Inflammatory macrophage treated with lipopolysaccharide for 4 hours (primary cell): ENCODE results near the gene ROPN1B.
"Not testable (repeated sequence)": the region's sequence is repeated elsewhere in the genome, so short reads cannot be mapped to it uniquely, and the experiment has no call there.

Experiments used
- DNase-seq: peaks from one replicate; pipeline ENCODE4 v3.0.0-alpha.2; 2020

Gene ROPN1B

DNA sequence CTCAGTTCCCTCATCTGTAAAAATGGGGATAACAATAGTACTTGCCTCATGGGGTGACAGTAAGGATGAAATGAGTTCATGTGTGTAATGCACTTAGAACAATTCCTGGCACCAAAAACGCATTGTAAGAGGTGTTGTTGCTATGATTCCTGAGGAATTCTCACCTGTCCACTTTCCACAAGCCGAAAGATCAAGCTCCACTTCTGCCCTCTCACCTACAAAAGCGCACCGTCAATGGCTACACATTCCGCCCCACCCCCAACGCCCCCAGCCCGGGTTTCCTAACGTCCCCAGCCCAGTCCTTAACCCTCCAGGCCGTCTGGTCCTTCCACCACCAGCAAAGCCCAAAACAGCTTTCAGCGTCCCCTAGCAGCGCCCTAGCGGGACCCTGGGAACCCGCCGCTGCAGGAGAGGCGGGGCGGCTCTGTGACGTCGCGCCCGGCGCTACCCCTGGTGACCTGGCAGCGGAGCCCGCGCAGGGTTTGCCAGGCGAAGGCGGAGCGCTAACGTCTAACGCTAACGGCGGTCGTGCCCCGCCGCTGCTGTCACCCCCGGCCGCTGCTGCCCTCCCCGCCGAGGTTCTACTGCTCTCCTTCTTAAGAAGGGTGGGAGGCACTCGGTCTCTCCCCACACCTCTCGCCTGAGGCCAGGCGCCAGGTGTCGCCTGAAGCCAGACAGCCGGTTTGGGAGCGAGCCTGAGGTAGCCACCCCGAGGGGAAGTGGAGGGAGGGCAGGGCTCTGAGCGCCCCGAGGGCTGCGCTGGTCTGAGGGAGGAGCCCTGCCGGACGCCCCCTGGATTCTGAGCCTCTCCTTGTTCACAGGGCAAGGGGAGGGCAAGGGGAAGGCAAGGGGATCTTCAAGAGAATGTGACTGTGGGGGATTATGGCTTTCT, at the start of gene ROPN1B:
Gene ROPN1B, plus strand, starts transcription at position 478 of the 892 bp plus-strand sequence. CDS start 2,877 bp downstream, outside the sequence.
- DNase-seq, result not testable (repeated sequence)

DNA sequence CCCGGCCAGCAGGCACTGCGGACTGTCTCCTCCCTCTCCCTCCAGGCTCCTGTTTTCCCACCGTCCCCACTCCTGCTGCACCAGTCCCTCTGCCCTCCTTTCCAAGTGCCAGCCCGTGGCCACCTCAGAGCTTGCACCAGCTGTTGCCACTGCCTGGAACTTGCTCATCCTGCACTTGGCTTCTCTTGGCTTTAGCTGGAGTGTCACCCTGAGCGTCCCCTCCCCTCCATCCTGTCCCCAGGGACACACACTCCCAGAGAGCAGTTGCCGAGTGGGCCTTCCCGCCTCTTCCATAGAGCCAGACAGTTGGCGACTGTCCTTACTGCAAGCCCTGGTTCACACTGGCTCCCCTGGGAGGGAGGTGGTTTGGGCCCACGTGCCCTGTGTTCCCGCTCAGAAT, 48.8 kb upstream of the ROPN1B start:
- not testable (repeated sequence) for DNase-seq

DNA sequence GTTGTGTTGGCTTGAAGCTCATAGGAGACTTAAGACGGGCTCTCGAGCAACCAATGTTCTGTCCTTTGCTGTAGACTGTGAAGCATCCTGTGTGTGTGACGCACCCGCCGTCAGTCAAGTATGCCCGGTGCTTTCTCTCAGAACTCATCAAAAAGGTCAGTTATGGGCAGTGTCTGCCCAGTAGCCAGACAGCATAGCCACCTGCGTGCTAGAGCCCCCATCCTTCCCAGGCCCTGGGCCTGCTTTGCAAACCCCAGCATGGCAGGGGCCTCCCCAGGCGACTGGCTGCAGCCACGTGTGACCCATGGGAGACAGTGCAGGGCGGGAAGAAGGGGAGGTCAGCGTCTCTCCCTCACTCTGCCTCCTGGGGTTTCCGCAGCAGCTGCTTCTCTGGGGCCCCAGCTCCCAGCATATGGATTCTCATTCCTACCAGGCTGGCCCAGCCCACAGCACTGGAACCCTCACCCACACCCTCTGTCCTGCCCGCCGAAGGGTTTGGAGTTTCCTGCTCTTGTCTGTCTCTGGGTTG, 48.2 kb upstream of the ROPN1B start:
- DNase-seq, result not testable (repeated sequence)

DNA sequence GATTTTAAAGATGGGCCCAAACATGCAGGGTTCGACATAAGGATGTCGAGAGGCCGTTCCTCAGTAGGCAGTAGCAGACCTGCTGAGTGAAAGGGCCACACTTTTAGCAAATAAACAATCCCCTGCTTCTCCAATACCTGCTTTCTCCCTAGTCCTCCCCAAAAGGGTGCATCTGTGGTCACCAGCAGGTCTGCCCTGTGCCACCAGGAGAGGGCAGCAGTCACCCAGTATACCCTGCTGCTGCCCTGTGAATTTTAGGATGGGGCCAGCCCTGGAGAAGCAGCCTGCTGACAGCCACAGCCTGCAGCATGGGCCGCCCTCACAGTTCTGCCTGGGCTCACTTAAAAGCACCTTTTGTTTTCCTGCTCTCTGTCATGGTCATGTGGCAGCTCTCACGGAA, 47.3 kb upstream of the ROPN1B start:
- DNase-seq, result peak; percentile 24

DNA sequence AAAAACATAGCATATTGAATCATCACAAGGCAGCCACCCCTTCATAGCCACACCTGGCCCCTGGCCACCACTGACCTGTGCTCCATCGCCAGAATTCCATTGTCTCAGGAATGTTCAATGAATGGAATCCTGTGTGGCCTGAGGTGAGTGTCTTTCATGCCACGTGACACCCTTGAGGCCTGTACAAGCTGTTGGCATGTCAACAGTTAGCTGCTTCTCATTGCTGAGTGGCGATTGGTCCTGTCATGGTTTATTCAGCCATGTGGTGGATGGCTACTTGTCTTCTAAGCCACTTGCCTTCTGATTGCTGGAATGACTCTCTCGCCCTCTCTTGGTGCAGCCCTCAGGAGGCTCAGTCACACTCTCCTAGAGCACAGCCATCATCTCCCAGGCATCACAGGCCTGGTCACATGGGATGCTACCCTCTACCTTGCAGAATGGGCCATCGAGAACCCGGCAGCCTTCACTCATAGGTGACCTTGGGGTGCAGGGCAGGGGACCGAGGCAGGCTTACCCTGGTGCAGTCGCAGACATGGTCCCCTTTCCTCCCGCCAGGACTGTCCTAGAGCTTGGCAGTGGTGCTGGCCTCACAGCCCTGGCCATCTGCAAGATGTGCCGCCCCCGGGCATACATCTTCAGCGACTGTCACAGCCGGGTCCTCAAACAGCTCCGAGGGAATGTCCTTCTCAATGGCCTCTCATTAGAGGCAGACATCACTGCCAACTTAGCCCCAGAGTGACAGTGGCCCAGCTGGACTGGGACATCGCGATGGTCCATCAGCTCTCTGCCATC, 45.5 kb upstream of the ROPN1B start:
- DNase-seq, result not testable (repeated sequence)

DNA sequence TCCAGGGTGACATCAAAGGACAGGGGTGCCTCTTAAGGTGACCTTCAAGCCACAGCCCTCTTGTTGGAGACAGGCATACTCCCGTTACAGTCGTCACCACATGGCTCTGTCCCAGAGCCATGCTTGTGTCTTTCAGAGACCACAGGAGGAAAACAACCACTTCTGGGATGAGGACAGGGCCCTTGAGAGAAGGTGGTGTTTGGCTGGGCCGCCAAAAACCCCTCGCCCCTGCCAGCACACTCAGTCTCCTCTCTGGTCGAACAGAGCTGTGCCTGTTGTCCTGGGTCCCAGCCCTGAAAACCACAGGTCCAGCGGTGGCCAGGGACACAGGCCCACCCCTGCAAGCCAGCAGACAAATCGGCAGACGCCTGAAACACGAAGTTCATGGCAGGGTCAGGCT, 44.7 kb upstream of the ROPN1B start:
- DNase-seq, result not testable (repeated sequence)

DNA sequence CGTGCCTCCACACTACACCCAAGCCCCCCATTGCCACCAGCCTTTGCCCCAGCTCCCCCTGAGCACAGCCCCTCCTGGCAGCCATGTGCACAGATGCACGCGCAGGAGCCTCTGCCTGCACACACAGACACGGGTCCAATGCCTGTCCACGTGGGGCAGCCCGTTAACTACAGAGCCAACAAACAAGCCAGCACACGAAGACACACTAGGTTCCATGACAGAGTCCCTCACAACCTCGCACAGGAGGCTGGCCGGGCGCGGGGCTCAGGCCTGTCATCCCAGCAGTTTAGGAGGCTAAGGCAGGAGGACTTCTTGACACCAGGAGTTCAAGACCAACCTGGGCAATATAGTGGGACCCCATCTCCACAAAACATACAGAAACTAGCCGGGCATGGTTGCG, 43.3 kb upstream of the ROPN1B start:
- not testable (repeated sequence) for DNase-seq

DNA sequence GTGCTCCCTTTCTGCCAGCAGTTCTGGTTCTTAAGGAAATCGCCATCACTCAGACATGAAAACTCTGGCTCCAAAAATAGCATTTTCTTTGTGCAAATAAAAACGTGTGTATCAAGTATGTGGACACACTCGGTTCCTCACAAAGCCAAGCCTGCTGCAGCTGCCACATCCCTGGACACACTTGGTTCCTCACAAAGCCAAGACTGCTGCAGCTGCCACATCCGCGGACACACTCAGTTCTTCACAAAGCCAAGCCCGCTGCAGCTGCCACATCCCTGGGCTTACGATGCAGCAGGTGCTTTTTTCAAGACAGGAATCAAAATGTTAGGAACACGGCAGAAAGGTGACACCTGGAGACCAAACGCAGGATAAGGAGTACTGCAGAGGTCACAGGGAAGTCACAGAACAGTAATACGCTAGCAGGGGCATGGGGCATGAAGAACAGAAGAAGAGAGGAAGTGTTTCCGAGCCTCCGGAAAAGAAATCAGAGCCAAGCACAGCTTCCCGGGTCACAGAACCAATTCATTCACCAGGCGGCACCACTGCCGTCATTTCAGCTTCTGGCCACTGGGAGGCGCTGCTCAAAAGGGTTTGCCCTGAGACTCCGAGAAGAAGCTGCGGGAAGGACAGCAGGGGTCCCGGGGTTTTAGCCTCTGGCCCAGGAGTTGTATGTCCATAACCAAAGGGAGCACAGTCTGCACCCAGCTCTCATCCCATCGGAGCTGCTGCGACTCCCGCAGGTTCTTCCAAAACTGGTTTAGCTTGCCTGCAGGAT, 40.0 kb upstream of the ROPN1B start:
- DNase-seq, result peak; percentile 16

DNA sequence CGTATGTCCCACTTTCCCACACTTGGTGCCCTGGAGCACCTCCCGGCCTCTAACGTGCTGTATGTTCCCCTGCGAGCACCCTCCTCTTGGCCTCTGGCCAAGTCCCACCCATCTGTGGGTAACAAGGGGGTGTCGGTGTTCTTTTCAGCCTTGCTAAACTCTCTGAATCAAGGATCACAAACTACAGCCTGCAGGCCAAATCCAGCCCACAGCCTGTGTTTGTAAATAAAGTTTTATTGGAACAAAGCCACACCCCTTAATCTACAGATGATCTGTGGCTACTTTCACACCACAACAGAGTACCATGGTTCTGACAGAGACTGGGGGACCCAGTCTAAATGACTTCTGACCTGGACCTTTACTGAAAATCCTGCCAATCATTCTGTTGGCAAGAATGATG, 39.2 kb upstream of the ROPN1B start:
- DNase-seq, result not testable (repeated sequence)

DNA sequence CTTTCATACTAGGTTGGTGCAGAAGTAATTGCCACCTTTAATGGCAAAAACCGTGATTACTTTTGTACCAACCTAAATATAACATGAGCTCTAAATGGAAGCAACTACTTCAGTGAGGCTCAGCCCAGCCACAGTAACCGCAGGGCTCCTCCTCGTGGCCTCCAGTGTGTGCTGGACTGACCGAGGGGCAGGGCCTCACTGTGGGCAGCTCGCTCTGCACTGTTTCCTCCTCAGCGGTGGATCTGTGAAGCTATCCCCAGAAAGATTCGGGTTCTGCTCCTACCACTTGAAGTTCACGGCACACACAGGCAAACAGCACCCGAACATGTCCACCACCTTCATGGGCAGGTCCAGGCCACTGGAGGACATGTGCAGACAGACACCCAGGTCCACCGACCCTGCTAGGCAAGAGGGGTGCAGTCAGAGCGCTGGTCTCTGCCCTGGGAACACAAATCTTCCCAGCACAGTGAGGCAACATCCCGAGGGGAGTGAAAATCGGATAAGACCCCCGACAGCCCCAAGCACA, 37.6 kb upstream of the ROPN1B start:
- not testable (repeated sequence) for DNase-seq

DNA sequence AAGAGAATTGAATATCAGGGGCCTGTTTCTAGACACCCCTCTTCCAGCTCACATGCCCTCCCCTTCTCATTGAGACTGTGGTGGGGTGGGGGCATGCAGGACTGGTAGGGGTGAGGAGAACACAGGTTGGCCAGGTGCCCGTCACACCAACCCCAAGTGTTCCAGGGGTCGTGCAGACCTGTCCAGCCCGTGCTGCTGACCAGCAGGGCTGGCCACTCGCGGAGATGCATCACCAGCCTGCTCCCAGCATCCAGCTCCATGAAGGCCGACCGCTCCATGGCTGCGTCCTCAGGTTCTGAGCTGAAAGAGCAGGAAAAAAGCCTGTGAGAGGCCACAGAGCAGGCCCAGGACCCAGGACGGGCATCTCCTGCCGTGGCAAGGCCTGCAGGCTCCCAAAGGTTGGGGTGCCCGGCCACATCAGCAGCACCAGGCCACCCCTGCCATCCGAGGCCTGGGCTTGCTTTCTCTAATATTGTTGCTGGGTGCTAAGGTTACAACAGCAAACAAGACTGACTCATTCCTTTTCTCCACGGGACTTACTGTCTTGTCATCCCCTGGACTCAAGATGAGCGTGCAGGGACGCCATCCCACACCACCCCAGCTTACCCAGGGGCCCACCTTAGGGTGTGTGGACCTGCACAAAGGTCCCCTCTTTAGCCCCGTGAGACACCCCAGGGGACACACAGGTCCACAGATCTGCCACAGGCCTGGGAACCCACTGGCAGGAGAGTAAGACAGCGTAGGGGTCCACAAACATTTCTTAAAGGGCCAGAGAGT, 35.4 kb upstream of the ROPN1B start:
- DNase-seq, result not testable (repeated sequence)

DNA sequence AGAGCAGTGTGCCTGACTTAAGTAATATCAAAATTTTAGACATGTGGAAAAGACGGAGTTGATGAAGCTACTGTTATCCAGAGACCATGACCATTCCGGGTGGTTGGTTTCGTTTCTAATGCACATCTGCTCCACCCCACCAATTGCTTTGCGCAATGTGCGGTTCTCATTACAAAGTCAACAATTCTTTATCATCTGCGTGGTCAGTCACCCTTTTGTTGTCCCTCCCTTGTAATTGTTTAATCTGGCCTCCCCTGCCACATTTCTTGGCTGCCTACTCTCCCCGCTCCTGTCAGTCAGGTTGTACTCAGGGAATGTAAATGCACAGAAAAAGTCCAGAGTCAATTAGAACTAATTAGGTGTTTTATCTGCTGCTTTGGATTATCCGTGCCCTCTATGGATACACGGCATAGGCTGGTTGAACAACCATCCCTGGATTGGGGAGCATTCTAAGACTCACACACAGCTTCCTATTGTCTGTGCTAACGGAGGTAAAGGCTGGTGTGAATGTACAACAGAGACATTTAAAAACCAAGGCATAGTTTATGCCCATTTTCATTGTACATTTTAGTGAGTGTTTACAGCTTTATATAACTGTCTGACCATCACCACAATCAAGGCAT, 33.6 kb upstream of the ROPN1B start:
- DNase-seq, result not testable (repeated sequence)

DNA sequence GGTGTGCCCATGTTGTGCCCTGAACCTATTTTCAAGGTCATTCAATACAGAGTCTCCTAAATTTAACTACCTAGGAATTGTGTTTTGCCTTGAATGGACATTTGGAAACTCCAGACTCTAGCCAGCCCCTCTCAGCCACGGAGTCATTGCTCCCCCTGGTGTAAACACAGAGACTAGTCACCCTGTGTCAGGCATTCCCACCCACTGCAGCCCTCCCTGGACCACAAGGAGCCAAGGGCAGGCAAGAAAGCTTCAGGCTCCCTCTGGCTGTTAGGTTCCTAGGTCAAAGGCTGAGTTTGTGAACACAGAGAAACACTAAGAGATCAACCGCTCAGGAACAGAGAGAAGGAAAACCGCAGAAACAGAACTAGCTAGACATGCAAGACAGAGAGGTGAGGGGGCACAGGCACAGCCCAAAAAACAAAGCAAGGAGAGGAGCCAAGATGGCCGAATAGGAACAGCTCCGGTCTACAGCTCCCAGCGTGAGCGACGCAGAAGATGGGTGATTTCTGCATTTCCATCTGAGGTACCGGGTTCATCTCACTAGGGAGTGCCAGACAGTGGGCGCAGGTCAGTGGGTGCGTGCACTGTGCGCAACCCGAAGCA, 32.7 kb upstream of the ROPN1B start:
- not testable (repeated sequence) for DNase-seq

DNA sequence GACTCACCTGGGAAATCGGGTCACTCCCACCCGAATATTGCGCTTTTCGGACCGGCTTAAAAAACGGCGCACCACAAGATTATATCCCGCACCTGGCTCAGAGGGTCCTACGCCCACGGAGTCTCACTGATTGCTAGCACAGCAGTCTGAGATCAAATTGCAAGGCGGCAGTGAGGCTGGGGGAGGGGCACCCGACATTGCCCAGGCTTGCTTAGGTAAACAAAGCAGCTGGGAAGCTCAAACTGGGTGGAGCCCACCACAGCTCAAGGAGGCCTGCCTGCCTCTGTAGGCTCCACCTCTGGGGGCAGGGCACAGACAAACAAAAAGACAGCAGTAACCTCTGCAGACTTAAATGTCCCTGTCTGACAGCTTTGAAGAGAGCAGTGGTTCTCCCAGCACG, 32.1 kb upstream of the ROPN1B start:
- not testable (repeated sequence) for DNase-seq

DNA sequence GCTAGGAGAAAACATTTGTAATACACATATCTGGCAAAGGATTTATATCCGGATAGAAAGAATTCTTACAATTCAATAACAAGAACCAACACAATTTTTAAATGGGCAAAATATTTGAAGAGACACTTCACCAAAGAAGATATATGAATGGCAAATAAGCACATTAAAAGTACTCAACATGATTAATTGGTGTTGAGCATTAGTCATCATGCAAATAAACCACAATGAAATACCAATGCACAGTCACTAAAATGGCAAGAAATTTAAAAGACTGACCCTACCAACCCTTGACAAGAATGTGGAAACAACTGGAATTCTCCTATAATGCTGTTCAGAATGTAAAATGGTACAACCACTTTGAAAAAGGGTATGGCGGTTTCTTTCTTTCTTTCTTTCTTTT, 21.2 kb upstream of the ROPN1B start:
- not testable (repeated sequence) for DNase-seq

DNA sequence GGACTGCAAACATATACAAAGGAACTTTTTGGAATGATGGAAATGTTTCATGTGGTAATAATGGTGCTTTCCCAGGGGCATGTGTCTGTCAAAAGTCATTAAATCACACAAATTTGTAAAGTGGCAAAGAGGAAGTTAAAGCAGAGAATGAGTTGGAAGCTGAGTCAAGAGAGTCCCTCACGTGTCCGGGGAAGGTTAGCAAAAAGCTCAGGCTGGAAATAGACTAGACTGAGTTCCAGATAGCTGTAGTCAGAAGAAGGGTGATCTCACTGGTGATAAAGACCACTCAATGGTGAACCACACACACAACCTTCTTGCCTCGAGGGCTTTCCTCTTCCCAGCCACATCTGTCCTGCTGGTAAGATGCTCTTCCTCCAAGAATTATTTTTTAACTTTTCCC, 20.1 kb upstream of the ROPN1B start:
- peak; percentile 39 for DNase-seq

DNA sequence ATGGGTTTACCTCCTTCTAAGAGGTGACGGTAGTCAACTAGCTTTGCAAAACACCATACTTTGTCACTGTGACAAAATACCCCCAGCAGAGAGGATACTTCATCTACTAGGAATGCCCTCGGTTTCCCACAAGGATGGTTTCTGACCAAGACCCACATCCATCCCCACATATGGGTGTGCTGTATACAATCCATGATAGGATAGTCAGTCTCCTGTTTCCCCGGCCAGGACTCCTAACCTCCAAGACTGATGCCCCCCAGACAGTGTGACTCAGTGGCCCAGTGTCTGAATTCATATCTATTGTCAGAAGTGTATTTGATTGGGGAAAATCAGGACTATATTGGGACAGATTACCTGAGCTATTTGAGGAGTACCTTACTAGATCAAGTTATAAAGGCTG, 17.8 kb upstream of the ROPN1B start:
- DNase-seq, result not testable (repeated sequence)

DNA sequence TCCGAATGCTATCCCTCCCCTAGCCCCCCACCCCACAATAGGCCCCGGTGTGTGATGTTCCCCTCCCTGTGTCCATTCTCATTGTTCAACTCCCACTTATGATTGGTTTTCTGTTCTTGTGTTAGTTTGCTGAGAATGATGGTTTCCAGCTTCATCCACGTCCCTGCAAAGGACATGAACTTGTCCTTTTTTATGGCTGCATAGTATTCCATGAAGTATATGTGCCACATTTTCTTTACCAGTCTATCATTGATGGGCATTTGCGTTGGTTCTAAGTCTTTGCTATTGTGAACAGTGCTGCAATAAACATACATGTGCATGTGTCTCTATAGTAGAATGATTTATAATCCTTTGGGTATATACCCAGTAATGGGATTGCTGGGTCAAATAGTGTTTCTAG, 12.0 kb upstream of the ROPN1B start:
- DNase-seq, result not testable (repeated sequence)

DNA sequence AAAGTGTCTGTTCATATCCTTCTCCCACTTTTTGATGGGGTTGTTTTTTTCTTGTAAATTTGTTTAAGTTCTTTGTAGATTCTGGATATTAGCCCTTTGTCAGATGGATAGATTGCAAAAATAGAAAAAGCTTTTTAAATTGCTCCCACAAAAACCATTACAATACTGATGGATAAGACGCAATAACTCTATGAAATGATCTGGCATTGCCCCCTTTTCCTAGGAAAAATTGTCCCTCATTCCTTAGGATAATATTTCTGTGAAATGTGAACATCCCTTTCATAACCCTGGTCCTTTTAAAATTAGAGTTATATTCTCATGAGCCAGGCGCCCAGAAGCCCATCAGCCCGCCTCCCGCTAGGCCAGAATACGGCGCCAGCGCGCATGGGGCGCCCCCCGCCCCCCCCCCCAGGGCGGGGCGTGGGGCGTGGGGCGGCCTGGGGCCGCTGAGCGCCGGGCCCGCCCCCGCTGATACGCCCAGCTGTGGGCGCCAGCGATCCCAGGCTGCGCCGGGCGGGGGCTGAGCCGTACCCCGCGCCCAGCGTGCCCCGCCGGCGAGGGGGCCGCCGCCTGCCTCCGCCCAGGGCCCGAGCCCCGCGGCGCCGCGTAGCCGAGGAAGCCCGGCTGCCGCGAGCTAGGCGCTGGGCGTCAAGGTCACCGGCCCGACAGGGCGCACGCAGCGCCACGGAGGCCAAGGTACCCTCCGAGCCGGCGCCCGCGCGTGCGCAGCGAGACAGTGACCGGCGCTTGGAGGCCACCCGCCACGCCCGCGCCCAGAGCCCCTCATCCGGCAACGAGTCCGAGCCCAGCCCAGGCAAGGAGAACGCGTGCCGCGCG, 11.1 kb upstream of the ROPN1B start:
- no peak for DNase-seq
